ENCODE data around the gene BTAF1.

Gene BTAF1

DNA sequence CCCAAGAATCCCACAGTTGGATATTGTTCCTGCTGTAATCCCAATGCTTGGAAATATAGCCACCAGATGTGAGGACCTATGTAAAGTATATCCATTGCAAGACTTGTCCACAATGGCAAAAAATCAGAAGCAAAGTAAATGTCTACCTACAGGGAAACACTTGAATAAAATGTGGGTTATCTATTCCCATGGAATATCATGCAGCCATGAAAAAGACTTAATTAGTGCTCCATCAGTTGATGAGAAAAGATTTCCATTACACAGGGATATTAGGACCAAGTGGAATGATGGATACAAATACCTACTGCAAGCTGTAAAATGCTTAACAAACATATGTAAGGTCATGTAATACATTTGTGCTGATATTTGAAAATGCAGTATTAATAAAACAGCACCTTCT, 131.2 kb downstream of the BTAF1 start:
- DNase-seq = no peak

DNA sequence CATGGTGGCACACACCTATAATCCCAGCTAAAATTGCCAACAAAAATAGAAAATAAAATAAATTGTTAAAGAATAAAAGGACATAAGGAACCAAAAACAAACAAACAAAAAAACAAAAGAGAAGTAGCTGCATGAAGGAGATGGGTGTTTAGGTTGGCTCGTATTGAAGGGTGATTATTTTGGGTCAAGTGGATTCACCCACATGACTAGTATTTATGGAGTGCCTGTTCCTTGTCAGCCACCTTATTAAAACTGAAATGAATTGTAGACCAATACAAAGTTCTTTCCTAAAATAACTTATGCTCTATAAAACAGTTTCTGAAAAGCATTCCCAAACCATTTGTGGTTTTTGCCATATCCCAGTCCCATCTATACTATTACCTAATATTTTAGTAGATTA, 138.7 kb downstream of the BTAF1 start:
- no peak for DNase-seq

DNA sequence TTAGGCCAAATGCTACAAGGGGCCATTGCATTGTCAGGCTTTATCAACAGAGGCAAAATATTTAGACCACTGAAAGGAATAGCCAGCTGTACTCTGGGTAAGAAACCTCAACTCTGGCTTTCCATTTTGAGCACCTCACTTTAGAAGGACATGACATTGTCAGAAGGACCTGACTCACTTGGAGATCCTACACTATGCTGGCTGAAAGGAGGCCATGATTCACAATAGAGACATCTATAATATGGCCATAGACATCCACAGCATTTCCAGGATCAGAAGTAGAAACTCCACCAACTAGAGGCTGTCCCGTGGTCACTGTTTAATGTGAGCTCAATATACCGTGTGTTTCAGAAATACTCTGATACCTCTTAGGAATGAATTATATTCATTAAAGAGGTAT, 140.9 kb downstream of the BTAF1 start:
- DNase-seq = no peak

DNA sequence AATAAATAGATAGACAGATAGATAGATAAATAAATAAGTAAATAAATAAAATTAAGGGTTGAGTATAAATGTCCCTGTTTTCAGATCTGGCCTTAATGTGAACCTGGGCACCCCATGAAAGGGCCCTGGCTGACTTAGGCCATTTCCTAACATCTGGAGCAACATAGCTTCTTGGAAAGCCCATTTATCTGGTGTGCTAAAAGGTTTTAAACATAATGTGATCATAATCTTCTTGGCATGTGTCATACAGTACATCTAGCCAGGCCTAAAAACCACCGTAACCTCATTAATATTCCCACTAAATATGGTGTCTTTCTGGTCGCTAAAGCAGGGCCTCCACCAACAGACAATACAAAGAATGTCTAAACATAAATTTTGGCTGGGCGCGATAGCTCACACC, 142.8 kb downstream of the BTAF1 start:
- no peak for DNase-seq

DNA sequence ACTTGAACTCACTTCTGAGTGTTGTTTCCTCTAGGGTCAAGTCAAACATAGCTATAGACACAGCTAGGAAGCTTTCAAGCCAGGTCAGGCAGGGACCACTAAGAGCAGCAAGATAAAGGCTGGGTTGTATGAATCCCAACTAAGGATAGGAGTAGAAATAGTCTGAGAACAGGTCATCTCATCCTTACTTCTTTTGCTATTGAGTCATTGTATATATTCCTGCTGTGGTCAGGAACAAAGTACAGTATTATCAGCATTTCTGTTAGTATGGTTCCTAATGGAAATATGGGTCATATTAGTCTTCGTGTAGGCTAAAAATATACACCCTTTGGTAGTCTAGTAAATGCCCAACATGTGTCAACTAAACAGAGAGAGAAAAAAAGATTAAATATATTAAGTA, 145.3 kb downstream of the BTAF1 start:
- no peak for DNase-seq

DNA sequence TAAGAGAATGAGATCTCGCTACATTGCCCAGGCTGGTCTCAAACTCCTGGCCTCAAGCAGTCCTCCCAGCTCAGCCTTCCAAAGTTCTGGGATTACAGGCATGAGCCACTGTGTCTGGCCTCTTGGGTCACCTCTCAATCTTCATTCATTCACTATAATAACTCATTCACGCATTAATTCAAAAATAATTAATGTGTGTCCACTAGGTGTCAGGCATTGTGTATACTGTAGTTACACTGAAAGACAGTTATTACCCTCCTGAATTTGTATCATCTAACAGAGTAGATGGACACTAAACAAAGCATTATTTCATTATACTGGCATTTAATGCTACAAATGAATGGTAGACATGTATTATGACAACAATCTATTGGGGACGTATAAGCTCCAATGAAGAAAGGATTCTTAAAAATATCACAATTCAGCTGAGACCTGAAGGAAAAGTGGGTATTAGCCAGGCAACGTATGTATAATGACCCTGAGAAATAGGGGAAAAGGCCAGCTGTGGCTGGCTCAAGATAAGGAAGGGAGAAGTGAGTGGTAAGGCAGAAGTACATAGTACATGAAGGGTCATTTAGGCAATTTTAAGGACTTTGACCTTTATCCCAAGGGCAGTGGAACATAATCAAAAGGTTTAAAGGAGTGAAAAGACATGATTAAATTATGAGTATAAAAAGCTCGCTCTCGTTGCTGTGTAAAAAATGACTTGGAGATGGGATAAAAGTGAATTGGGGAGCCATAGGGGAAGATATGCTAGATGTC, 150.7 kb downstream of the BTAF1 start:
- DNase-seq = no peak

DNA sequence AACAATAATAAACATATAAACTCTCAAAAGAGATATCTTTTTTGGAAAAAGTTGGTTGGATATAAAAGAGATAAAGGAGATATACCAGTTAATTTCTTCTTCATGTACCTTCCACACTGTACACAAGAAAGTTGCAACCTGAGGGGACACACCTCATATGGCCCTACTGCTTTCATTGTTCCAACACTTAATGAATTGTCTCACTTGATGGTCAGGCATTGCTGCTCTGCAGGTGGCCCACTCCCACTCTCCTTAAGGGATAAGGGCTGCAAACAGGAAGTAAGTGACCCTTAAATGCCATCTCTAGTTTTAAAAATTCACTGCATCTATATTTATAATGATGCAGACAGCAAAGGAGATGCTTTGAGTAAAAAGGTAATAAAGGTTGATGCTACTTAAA, 152.3 kb downstream of the BTAF1 start:
- DNase-seq = no peak

DNA sequence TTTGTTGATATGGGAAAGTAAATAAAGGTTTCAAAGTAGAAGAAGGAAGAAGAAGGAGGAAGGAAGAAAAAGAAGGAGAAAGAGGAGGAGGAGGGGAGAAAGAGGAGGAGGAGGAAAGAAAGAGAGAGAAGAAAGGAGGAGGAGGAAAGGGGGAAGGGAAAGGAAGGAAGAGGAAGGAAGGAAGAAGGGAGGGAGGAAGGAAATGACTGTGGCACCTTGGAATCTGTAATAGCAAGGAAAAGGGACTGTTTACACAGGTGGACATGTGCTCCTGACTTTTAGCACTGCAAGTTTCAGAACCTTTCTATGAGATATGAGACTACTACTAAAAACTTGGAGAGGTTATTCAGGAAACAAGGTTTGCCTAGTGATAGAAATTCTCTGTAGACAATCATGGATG, 153.2 kb downstream of the BTAF1 start:
- DNase-seq = no peak

DNA sequence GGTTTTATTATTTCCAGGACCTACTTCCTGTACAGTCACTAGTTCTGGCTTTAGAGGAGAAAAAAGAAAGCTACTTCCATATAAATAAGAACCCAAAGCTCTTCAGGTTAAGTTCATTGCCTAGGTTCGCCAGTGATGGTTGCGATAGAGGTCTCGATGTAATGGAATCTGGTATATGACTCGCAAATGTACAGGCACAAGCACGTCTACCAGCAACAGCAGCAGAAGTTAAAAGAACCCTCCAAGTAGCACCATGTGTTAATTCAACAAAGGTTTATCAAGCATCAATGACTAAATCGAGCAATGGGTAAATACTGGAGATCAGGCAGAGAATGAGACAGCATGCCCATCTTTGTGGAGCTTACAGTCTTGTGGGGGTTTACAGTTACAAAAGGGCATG, 155.4 kb downstream of the BTAF1 start:
- DNase-seq = no peak

All from CD4-positive, alpha-beta T cell treated with Interleukin-17A for 4 hours (primary cell).